Measurements from ENCODE around the gene NPHP4.

DNA sequence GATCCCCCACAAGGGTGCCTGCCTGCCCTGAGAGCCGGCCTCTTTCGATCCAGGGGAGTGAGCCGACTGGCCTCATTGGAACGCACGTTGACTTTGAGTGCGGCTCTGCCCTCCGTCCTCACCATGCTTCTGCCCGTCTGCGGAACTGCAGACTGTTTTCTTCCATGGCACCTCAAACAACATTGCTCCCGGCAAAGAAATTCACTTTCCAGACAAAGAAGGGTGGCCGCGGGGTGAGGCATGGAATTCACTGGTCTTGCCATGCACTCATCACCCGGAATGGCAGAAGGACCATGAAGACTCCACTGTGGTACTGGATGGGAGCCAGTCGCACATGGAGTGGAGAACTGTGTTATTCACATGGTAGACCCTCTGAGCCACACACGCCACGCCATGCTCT is 169.5 kb downstream of the NPHP4 start:
- TF ChIP-seq, protein P1, sequence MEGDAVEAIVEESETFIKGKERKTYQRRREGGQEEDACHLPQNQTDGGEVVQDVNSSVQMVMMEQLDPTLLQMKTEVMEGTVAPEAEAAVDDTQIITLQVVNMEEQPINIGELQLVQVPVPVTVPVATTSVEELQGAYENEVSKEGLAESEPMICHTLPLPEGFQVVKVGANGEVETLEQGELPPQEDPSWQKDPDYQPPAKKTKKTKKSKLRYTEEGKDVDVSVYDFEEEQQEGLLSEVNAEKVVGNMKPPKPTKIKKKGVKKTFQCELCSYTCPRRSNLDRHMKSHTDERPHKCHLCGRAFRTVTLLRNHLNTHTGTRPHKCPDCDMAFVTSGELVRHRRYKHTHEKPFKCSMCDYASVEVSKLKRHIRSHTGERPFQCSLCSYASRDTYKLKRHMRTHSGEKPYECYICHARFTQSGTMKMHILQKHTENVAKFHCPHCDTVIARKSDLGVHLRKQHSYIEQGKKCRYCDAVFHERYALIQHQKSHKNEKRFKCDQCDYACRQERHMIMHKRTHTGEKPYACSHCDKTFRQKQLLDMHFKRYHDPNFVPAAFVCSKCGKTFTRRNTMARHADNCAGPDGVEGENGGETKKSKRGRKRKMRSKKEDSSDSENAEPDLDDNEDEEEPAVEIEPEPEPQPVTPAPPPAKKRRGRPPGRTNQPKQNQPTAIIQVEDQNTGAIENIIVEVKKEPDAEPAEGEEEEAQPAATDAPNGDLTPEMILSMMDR (IDR thresholded peaks at IDR 0.05) = no peak
- TF ChIP-seq POLR2A (IDR thresholded peaks at IDR 0.05) = no peak
- TF ChIP-seq POLR2AphosphoS5 (IDR thresholded peaks at IDR 0.05) = no peak
